Common myeloid progenitor, CD34-positive (primary cell): ENCODE results near the gene TMEM18.

Experiments
- CTCF ChIA-PET: fragments of 350-600 bp; sonication (Branson Sonifier 250); formaldehyde crosslinking; loops from one replicate; lab custom pipeline; 2021; ENCODE audit warnings: antibody characterized with exemption; lab: Charles Lee
- POLR2A ChIA-PET: fragments of 350-600 bp; sonication (Branson Sonifier 250); formaldehyde crosslinking; loops from one replicate; lab custom pipeline; 2021; ENCODE audit warnings: antibody characterized with exemption; lab: Charles Lee
- DNase-seq, 3 donors: peaks; one replicate each; pipeline versions ENCODE4 v3.0.0 to v3.0.0-alpha.2; 2013
- H3K27ac ChIP-seq, 2 experiments: 1 replicate in 1 of 2; 2 replicates in 1 of 2; pipeline ENCODE4 v1.7.0; 2013; ENCODE audit warnings: inconsistent platforms in 2 of 2, low read length in 2 of 2, mild to moderate bottlenecking in 2 of 2, low read depth in 1 of 2, moderate library complexity in 1 of 2; ENCODE audit not compliant: severe bottlenecking in 2 of 2, insufficient read depth in 1 of 2, poor library complexity in 1 of 2
- H3K27me3 ChIP-seq, 5 experiments: replicated peaks in 2 of 5; 1 replicate in 3 of 5; 2 replicates in 2 of 5; pipeline versions ENCODE4 v1.6.1 to v1.7.0; 2013; ENCODE audit warnings: low read length in 4 of 5, mild to moderate bottlenecking in 2 of 5, moderate library complexity in 2 of 5, inconsistent platforms in 1 of 5; ENCODE audit not compliant: insufficient read depth in 5 of 5, control insufficient read depth in 4 of 5
- H3K36me3 ChIP-seq, 4 experiments: 1 replicate in 2 of 4; 2 replicates in 2 of 4; pipeline versions ENCODE4 v1.6.1 to v1.7.0; 2013; ENCODE audit warnings: low read length in 3 of 4, control low read depth in 1 of 4, mild to moderate bottlenecking in 1 of 4; ENCODE audit not compliant: control insufficient read depth in 4 of 4, insufficient read depth in 4 of 4
- H3K4me1 ChIP-seq, 4 experiments: 1 replicate in 3 of 4; 2 replicates in 1 of 4; pipeline versions ENCODE4 v1.6.1 to v1.7.1; 2013; ENCODE audit warnings: low read length in 3 of 4, mild to moderate bottlenecking in 3 of 4, control low read depth in 1 of 4, inconsistent platforms in 1 of 4, moderate library complexity in 1 of 4; ENCODE audit not compliant: control insufficient read depth in 4 of 4, insufficient read depth in 4 of 4; ENCODE audit errors: control extremely low read depth in 1 of 4
- H3K4me3 ChIP-seq, 7 experiments: 1 replicate in 4 of 7; 2 replicates in 3 of 7; pipeline versions ENCODE4 v1.5.1 to v1.7.0; 2013; ENCODE audit warnings: mild to moderate bottlenecking in 7 of 7, low read length in 6 of 7, moderate library complexity in 6 of 7, inconsistent platforms in 2 of 7, low read depth in 2 of 7, control low read depth in 1 of 7; ENCODE audit not compliant: insufficient read depth in 4 of 7, control insufficient read depth in 1 of 7; ENCODE audit errors: extremely low read depth in 1 of 7
- H3K9me3 ChIP-seq, 5 experiments: 1 replicate in 4 of 5; 2 replicates in 1 of 5; pipeline versions ENCODE4 v1.6.1 to v1.7.1; 2013; ENCODE audit warnings: low read length in 4 of 5, mild to moderate bottlenecking in 2 of 5, inconsistent platforms in 1 of 5, low read depth in 1 of 5, moderate library complexity in 1 of 5; ENCODE audit not compliant: control insufficient read depth in 4 of 5, insufficient read depth in 2 of 5; ENCODE audit errors: control extremely low read depth in 1 of 5
- WGBS: methylation state at CpG from one replicate; pipeline ENCODE4 v1.1.5; 2013; ENCODE audit not compliant: insufficient coverage; 5-methylcytosine and 5-hydroxymethylcytosine counted together

TMEM18 gene

DNA sequence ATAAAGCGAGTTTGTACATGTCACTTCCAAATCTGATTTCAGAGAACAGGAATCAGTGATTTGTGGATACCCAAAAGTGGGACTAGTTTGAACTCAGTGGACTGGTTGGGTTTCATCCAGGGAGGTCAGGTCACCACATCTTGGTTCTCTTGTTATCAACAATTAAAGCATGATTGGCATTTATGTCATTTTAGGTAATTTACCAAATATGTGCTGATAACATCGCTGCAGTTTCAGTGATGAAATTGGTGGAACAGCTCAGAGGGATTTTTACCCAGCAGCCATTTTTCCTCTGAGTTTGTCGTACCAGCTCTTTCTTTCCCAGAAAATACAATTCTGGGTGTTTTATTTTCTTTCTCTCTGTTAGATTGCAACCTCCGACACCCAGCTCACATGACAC lies 33.4 kb downstream of the TMEM18 start:
- H3K27me3 ChIP-seq = peaks cover 0 to 12% (median 4%) of the 10 kb centered on the region in 5 experiments
- CTCF ChIA-PET = no interaction called here
- no peak for DNase-seq
- 90% methylated on average over 3 of the region's 4 CpGs for WGBS
- H3K4me1 ChIP-seq = no peaks in the 10 kb centered on the region
- H3K4me3 ChIP-seq = no peak overlapping the region
- no peaks in the 10 kb centered on the region for H3K9me3 ChIP-seq
- H3K36me3 ChIP-seq = no peaks in the 10 kb centered on the region
- POLR2A ChIA-PET = interaction anchor here (0.6 kb wide), 1 partner anchor 409 kb away, joined by 6 read pairs; no protein-coding TSS in a partner anchor
- H3K27ac ChIP-seq = no peak overlapping the region

- ChIA-PET POLR2A (interaction anchor here (0.6 kb wide), 1 partner anchor 409 kb away, joined by 6 read pairs; no protein-coding TSS in a partner anchor), CTCF (no interaction called here)
- Histone ChIP-seq H3K27ac (no peak overlapping the region), H3K36me3 (no peaks in the 10 kb centered on the region), H3K4me3 (no peak overlapping the region), H3K27me3 (peaks cover 0 to 12% (median 4%) of the 10 kb centered on the region in 5 experiments), H3K4me1 (no peaks in the 10 kb centered on the region), H3K9me3 (no peaks in the 10 kb centered on the region)
- no peak for DNase-seq
- 96% methylated on average over 9 of the region's 10 CpGs for WGBS
These were observed 33.9 kb downstream of the TMEM18 start for GRCh38 chr2:643334-643733.

DNA sequence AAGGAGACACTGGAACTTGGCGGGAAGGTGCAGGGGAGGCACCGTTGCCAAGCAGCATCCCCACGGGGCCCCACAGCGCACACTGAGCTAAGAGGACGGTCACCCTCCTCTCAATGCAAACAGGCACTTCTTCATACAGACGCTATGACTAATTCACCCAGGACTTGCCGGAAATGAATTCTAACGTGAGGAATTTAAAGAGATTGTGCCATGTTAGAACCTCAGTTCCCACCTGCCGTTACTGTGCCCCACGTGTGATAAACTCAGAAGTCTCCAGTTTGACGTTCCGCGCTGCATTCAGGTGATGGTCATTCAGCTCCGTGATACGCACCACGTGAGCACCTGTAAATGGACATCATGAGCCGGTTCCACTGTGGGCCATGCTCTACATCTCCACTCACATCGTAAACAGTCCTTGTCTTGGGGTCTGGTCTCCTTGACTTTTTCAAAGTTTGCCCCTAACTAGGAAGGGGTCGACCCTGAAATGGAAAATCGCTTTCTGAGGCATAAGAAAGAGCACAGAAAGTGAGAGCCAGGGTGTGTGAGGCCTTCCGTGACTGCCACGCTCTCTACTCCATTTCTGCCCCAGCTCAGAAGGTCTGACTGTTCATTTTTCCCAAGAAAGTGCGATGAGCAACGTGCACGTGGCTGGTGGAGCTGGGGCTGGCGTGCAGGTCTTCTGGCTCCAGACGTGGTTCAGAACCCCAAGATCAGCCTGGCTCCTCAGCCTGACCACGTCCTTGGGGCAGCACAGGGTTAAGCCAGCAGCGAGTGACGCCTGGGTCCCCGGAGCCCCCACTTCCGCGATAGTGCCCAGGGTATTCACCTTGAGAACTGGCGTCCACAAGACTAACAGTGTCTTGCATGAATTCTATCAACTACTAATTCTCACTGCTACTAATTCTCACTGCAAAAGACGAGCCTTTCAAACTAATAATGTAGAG lies 35.1 kb downstream of the TMEM18 start:
- ChIA-PET CTCF (interaction anchor here (0.7 kb wide), 1 partner anchor 8 kb away, joined by 3 read pairs; no protein-coding TSS in a partner anchor), POLR2A (no interaction called here)
- no peaks in the 10 kb centered on the region for H3K4me1 ChIP-seq
- WGBS = 94% methylated on average over 29 of the region's 35 CpGs
- DNase-seq = no peak
- H3K4me3 ChIP-seq = no peak overlapping the region
- H3K9me3 ChIP-seq = no peaks in the 10 kb centered on the region
- peaks cover 0 to 12% (median 4%) of the 10 kb centered on the region in 5 experiments for H3K27me3 ChIP-seq
- H3K36me3 ChIP-seq = no peaks in the 10 kb centered on the region
- no peak overlapping the region for H3K27ac ChIP-seq

GRCh38 chr2:641164-641871 lies 35.9 kb downstream of the TMEM18 start:
- Histone ChIP-seq H3K36me3 (no peaks in the 10 kb centered on the region), H3K9me3 (no peaks in the 10 kb centered on the region), H3K27ac (no peak overlapping the region), H3K4me3 (no peak overlapping the region), H3K27me3 (peaks cover 0 to 12% (median 5%) of the 10 kb centered on the region in 5 experiments), H3K4me1 (peaks cover 0 to 6% (median 4%) of the 10 kb centered on the region in 4 experiments)
- CTCF ChIA-PET = interaction anchor here (0.7 to 1.0 kb wide), 2 partner anchors 9 to 26 kb away, joined by 3 read pairs; no protein-coding TSS in a partner anchor
- POLR2A ChIA-PET = no interaction called here
- 86% methylated on average over 9 of the region's 9 CpGs for WGBS
- DNase-seq = no peak

- POLR2A ChIA-PET = interaction anchor here (0.6 kb wide), 1 partner anchor 406 kb away, joined by 3 read pairs; no protein-coding TSS in a partner anchor
These were observed 37.5 kb downstream of the TMEM18 start for GRCh38 chr2:639703-640102.

GRCh38 chr2:637804-638203 lies 39.4 kb downstream of the TMEM18 start:
- ChIA-PET POLR2A (no interaction called here), CTCF (interaction anchor here (0.6 to 4.4 kb wide), 11 partner anchors 15 to 391 kb away, joined by 3 to 27 read pairs (median 3); no protein-coding TSS in a partner anchor)
- Histone ChIP-seq H3K4me1 (peaks cover 0 to 7% (median 4%) of the 10 kb centered on the region in 4 experiments), H3K27me3 (peaks cover 0 to 10% (median 0%) of the 10 kb centered on the region in 5 experiments), H3K27ac (no peak overlapping the region), H3K4me3 (no peak overlapping the region), H3K9me3 (no peaks in the 10 kb centered on the region), H3K36me3 (no peaks in the 10 kb centered on the region)
- WGBS = 77% methylated on average over 7 of the region's 7 CpGs
- DNase-seq = no peak

More at GRCh38 chr2:639703-640102, 37.5 kb downstream of the TMEM18 start:
- no peaks in the 10 kb centered on the region for H3K9me3 ChIP-seq
- no peak overlapping the region for H3K4me3 ChIP-seq
- peaks cover 0 to 7% (median 4%) of the 10 kb centered on the region in 4 experiments for H3K4me1 ChIP-seq
- CTCF ChIA-PET = interaction anchor here (1.2 kb wide), 2 partner anchors 23 to 110 kb away, joined by 3 read pairs; no protein-coding TSS in a partner anchor
- H3K27me3 ChIP-seq = peaks cover 0 to 10% (median 3%) of the 10 kb centered on the region in 5 experiments
- H3K27ac ChIP-seq = no peak overlapping the region
- no peak for DNase-seq
- no peaks in the 10 kb centered on the region for H3K36me3 ChIP-seq
- WGBS = 95% methylated on average over 5 of the region's 6 CpGs
